ENCODE measurements around the gene CDK6. TPM values are rescaled to one million over a fixed set of nuclear protein-coding genes. Genes with fewer than 3 reads are reported as not detected.
A peak's percentile ranks its signal among the peaks of the same experiment; 100 is the strongest.

The CDK6 gene
- total RNA-seq, 1 experiment from 2014 or later, result 175 TPM

DNA sequence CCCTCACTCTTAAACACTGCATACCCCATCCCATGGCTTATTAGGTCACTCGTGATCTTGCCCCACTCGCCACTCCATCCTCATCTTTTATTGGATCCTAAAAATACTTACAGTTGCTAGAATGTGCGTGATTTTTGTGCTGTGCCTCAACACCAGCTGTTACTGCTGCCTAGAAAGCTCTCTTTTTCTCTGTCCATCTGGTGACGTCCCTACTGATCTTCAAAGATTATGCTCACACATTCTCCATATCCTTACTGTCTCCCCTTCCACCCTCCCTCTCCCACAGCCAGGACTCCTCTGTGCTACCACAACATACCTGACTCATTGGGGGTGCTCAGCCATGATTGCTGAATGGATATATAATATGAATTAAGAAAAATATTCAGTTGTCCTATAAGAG, 42.0 kb downstream of the CDK6 start:
- no peak overlapping the region for H3K4me3 Mint-ChIP-seq (ENCODE audit: unreplicated experiment)

DNA sequence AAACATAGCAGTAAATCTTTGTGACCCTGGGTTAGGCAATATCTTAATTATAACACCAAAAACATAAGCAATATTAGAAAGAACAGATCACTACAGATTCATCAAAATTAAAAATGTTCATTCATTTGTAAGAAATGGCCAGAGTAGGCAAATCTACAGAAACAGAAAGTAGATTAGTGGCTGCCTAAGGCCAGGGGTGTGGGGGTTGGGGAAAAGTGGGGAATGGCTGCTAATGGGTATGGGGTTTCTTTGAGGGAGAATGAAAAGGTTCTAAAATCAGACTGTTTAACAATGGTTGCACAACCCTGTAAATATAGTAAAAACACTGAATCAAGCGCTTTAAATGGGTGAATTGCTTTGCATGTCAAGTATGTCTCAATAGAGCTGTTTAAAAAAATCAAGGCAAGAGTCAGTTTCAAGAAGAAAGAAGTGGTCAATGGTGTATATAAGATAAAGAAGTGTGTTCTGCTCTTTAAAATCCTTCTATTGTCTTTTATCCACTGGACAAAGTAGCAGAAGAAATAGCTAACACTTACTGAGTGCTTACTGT, 42.6 kb downstream of the CDK6 start:
- Histone ChIP-seq H3K27me3 (replicated peaks; ENCODE audit: control insufficient read depth, insufficient read depth, low read length) (no peaks in the 10 kb centered on the region), H3K4me1 (peaks cover 6% of the 10 kb centered on the region; the same call in 1 of the 2 replicates), H3K36me3 (ENCODE audit: control insufficient read depth, insufficient read depth, low read length) (peaks cover 2% of the 10 kb centered on the region; the same call in 1 of the 2 replicates), H3K9me3 (peaks cover 11% of the 10 kb centered on the region), H3K4me3 (ENCODE audit: low read depth, low read length) (no peak overlapping the region)
- ChIA-PET CTCF (no interaction called here), POLR2A (no interaction called here)
- H3K36me3 Mint-ChIP-seq (ENCODE audit: insufficient read depth, unreplicated experiment), result peaks cover 19% of the 10 kb centered on the region
- no peaks in the 10 kb centered on the region for H3K27me3 Mint-ChIP-seq (ENCODE audit: insufficient read depth, unreplicated experiment)
- DNase-seq, result peak in 1 of 2 experiments; percentile 10
- H3K4me3 Mint-ChIP-seq (ENCODE audit: unreplicated experiment), result no peak overlapping the region
- intact Hi-C loops (cut with micrococcal nuclease; ENCODE audit: unreplicated experiment), result no loop called here
- no peak overlapping the region for H3K27ac Mint-ChIP-seq (ENCODE audit: unreplicated experiment)
- no TSS peak for BruUV-seq (replicated peaks)
- TF ChIP-seq, protein P1, sequence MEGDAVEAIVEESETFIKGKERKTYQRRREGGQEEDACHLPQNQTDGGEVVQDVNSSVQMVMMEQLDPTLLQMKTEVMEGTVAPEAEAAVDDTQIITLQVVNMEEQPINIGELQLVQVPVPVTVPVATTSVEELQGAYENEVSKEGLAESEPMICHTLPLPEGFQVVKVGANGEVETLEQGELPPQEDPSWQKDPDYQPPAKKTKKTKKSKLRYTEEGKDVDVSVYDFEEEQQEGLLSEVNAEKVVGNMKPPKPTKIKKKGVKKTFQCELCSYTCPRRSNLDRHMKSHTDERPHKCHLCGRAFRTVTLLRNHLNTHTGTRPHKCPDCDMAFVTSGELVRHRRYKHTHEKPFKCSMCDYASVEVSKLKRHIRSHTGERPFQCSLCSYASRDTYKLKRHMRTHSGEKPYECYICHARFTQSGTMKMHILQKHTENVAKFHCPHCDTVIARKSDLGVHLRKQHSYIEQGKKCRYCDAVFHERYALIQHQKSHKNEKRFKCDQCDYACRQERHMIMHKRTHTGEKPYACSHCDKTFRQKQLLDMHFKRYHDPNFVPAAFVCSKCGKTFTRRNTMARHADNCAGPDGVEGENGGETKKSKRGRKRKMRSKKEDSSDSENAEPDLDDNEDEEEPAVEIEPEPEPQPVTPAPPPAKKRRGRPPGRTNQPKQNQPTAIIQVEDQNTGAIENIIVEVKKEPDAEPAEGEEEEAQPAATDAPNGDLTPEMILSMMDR (IDR thresholded peaks at IDR 0.05; ENCODE audit: insufficient read depth in 1 of 2, low read depth in 1 of 2, low read length in 1 of 2, severe bottlenecking in 1 of 2, unreplicated experiment in 1 of 2), result no peak
- H3K9me3 Mint-ChIP-seq (ENCODE audit: unreplicated experiment), result peaks cover 30% of the 10 kb centered on the region
- H3K4me1 Mint-ChIP-seq (ENCODE audit: low read depth, unreplicated experiment), result peaks cover 23% of the 10 kb centered on the region

More for the DNA sequence above, 42.0 kb downstream of the CDK6 start:
- H3K4me1 Mint-ChIP-seq (ENCODE audit: low read depth, unreplicated experiment), result peaks cover 23% of the 10 kb centered on the region
- no peaks in the 10 kb centered on the region for H3K27me3 Mint-ChIP-seq (ENCODE audit: insufficient read depth, unreplicated experiment)
- peaks cover 2% of the 10 kb centered on the region; the same call in 1 of the 2 replicates for H3K36me3 ChIP-seq (ENCODE audit: control insufficient read depth, insufficient read depth, low read length)
- no peak overlapping the region for H3K27ac Mint-ChIP-seq (ENCODE audit: unreplicated experiment)
- ChIA-PET CTCF (no interaction called here), POLR2A (no interaction called here)
- peaks cover 6% of the 10 kb centered on the region; the same call in 1 of the 2 replicates for H3K4me1 ChIP-seq
- H3K36me3 Mint-ChIP-seq (ENCODE audit: insufficient read depth, unreplicated experiment), result peaks cover 19% of the 10 kb centered on the region
- TF ChIP-seq, protein P1 (IDR thresholded peaks at IDR 0.05; ENCODE audit: insufficient read depth in 1 of 2, low read depth in 1 of 2, low read length in 1 of 2, severe bottlenecking in 1 of 2, unreplicated experiment in 1 of 2), result no peak
- peaks cover 24% of the 10 kb centered on the region for H3K9me3 Mint-ChIP-seq (ENCODE audit: unreplicated experiment)
- H3K27me3 ChIP-seq (replicated peaks; ENCODE audit: control insufficient read depth, insufficient read depth, low read length), result no peaks in the 10 kb centered on the region
- intact Hi-C loops (cut with micrococcal nuclease; ENCODE audit: unreplicated experiment), result no loop called here
- no peak overlapping the region for H3K4me3 ChIP-seq (ENCODE audit: low read depth, low read length)
- no peak for DNase-seq
- BruUV-seq (replicated peaks), result no TSS peak
- H3K9me3 ChIP-seq, result peaks cover 4% of the 10 kb centered on the region; the same call in 1 of the 2 replicates

DNA sequence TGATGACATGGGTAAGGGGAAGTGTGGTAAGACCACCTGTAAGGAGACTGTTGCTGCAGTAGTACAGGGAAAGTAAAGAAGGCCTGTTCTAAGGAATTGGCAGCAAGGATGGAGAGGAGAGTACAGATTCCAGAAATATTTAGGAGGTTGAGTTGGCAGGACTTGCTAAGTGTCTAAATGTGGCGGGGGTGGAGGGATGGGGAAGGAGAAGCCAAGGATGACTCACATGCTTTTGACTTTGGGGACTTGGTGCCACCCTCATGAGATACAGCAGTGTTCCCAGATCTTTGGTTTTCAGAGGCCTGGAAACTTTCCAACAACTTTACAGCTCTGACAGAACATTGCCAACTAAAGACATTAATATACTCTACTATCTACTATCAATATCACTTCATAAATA, 45.4 kb downstream of the CDK6 start:
- CTCF ChIA-PET, result no interaction called here
- H3K27me3 ChIP-seq (replicated peaks; ENCODE audit: control insufficient read depth, insufficient read depth, low read length), result no peaks in the 10 kb centered on the region
- TF ChIP-seq, protein P1 (IDR thresholded peaks at IDR 0.05; ENCODE audit: insufficient read depth in 1 of 2, low read depth in 1 of 2, low read length in 1 of 2, severe bottlenecking in 1 of 2, unreplicated experiment in 1 of 2), result no peak
- H3K9me3 ChIP-seq, result peaks cover 20% of the 10 kb centered on the region
- POLR2A ChIA-PET, result no interaction called here
- no peak overlapping the region for H3K27ac Mint-ChIP-seq (ENCODE audit: unreplicated experiment)
- H3K36me3 Mint-ChIP-seq (ENCODE audit: insufficient read depth, unreplicated experiment), result peaks cover 19% of the 10 kb centered on the region
- intact Hi-C loops (cut with micrococcal nuclease; ENCODE audit: unreplicated experiment), result no loop called here
- no peak for DNase-seq
- no peaks in the 10 kb centered on the region; the same call in 1 of the 2 replicates for H3K4me1 ChIP-seq
- no peaks in the 10 kb centered on the region for H3K27me3 Mint-ChIP-seq (ENCODE audit: insufficient read depth, unreplicated experiment)
- no peak overlapping the region for H3K4me3 Mint-ChIP-seq (ENCODE audit: unreplicated experiment)
- no TSS peak for BruUV-seq (replicated peaks)
- peaks cover 38% of the 10 kb centered on the region for H3K9me3 Mint-ChIP-seq (ENCODE audit: unreplicated experiment)
- peaks cover 3% of the 10 kb centered on the region; the same call in 1 of the 2 replicates for H3K36me3 ChIP-seq (ENCODE audit: control insufficient read depth, insufficient read depth, low read length)
- peaks cover 23% of the 10 kb centered on the region for H3K4me1 Mint-ChIP-seq (ENCODE audit: low read depth, unreplicated experiment)
- no peak overlapping the region for H3K4me3 ChIP-seq (ENCODE audit: low read depth, low read length)
